ENCODE measurements around the gene NPAS2.

Gene NPAS2

DNA sequence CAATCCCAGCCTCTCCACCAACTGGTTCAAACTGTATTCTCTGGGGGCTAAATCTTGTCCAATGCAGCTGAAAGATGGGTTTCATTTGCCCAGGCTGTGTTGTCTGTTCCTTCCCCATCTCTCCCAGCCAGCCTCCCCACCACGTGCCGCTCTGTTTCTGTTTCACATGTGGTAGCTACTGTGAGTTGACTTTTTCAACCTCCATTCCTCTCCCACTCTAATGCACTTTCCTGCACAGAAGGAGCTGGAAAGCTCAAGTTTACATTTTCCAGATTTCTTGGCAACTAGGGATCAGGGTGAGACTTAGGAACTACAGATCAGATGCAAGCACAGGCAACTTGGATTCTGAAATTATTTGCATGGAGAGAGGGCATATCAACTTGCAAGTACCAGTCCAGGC lies 19.0 kb upstream of the NPAS2 start:
- no peak overlapping the region for H4K8ac ChIP-seq (ENCODE audit: low read depth, low read length)
- no peak overlapping the region for H3K4me2 ChIP-seq (ENCODE audit: low read length)
- no peak overlapping the region for H2AK5ac ChIP-seq (ENCODE audit: low read length)
- H4K5ac ChIP-seq (ENCODE audit: low read length), result no peak overlapping the region
- no peaks in the 10 kb centered on the region for H3K27me3 ChIP-seq (ENCODE audit: insufficient read depth, low read length, poor library complexity)
- H3K79me2 ChIP-seq (ENCODE audit: control insufficient read depth, insufficient read depth, low read length), result no peaks in the 10 kb centered on the region
- H3K4ac ChIP-seq (ENCODE audit: low read depth, low read length), result no peak overlapping the region
- no peak overlapping the region for H3K23ac ChIP-seq (ENCODE audit: low read length)
- no peaks in the 10 kb centered on the region for H3K36me3 ChIP-seq (ENCODE audit: control insufficient read depth, insufficient read depth, low read length)
- DNase-seq, result no peak
- no peak overlapping the region for H3K56ac ChIP-seq (ENCODE audit: low read length)
- H2BK15ac ChIP-seq (replicated peaks; ENCODE audit: low read depth), result no peak overlapping the region
- H2BK120ac ChIP-seq (ENCODE audit: low read depth, low read length), result no peak overlapping the region
- H3K79me1 ChIP-seq (ENCODE audit: low read length), result no peaks in the 10 kb centered on the region
- no peak overlapping the region for H3K4me3 ChIP-seq (ENCODE audit: low read length)
- no peaks in the 10 kb centered on the region for H3K4me1 ChIP-seq (ENCODE audit: control insufficient read depth, low read depth, low read length)
- H3K9ac ChIP-seq (ENCODE audit: low read length), result no peak overlapping the region
- no peak overlapping the region for H3K18ac ChIP-seq (ENCODE audit: low read length)
- no CpG with 5 or more reads among the region's 2 CpGs for WGBS (ENCODE audit: extremely low coverage, insufficient coverage, low lambda C conversion rate)
- no peak overlapping the region for H2BK5ac ChIP-seq (ENCODE audit: low read length)
- H3K27ac ChIP-seq (ENCODE audit: low read depth, low read length), result no peak overlapping the region

DNA sequence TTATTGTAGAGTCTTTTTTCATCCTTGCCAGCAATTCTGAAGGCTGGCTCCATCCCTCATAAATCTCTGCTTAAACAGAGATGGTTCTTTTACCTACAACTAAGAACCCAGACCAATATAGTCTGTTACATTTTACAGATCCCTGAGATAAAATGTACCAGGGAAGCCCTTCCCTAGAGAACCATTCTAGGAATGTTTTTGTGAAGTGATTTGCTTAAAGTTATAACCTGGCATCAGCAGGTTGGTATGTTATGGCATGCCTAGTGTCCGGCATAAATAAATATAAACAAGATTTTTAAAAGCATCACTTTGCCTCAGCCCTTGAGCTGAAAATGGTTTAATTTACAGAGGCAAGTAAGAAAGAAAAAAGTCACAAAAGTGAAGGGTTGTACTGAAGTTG lies 18.5 kb upstream of the NPAS2 start:
- WGBS (ENCODE audit: extremely low coverage, insufficient coverage, low lambda C conversion rate), result no CpG with 5 or more reads among the region's 1 CpG
- no peak overlapping the region for H3K4me3 ChIP-seq (ENCODE audit: low read length)
- H3K4ac ChIP-seq (ENCODE audit: low read depth, low read length), result no peak overlapping the region
- no peak overlapping the region for H4K5ac ChIP-seq (ENCODE audit: low read length)
- H3K27ac ChIP-seq (ENCODE audit: low read depth, low read length), result no peak overlapping the region
- H3K79me1 ChIP-seq (ENCODE audit: low read length), result no peaks in the 10 kb centered on the region
- H3K4me2 ChIP-seq (ENCODE audit: low read length), result no peak overlapping the region
- no peak overlapping the region for H2AK5ac ChIP-seq (ENCODE audit: low read length)
- H3K27me3 ChIP-seq (ENCODE audit: insufficient read depth, low read length, poor library complexity), result no peaks in the 10 kb centered on the region
- no peak overlapping the region for H2BK120ac ChIP-seq (ENCODE audit: low read depth, low read length)
- DNase-seq, result no peak
- no peaks in the 10 kb centered on the region for H3K79me2 ChIP-seq (ENCODE audit: control insufficient read depth, insufficient read depth, low read length)
- no peak overlapping the region for H3K18ac ChIP-seq (ENCODE audit: low read length)
- no peak overlapping the region for H3K9ac ChIP-seq (ENCODE audit: low read length)
- no peak overlapping the region for H3K56ac ChIP-seq (ENCODE audit: low read length)
- no peak overlapping the region for H2BK15ac ChIP-seq (replicated peaks; ENCODE audit: low read depth)
- no peaks in the 10 kb centered on the region for H3K4me1 ChIP-seq (ENCODE audit: control insufficient read depth, low read depth, low read length)
- H4K8ac ChIP-seq (ENCODE audit: low read depth, low read length), result no peak overlapping the region
- no peaks in the 10 kb centered on the region for H3K36me3 ChIP-seq (ENCODE audit: control insufficient read depth, insufficient read depth, low read length)
- no peak overlapping the region for H3K23ac ChIP-seq (ENCODE audit: low read length)
- no peak overlapping the region for H2BK5ac ChIP-seq (ENCODE audit: low read length)

DNA sequence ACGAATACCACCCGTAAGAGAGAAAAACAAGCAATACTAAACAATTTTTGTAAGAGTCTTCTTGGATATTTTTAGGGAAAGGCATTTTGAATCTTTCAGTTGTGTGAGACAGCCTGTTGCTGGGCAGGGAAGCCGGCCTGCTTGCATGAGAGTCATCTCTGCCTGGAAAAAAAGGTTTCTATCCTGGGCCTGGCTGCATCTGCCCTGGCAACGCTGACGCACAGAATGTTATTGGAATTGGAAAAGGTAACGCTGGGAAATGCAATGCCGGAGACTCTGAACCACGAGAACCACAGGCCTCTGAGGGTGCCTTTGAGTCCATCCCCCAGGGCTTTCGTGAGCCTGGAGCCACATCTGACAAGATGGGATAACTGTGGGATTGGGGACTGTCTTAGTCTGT lies 17.9 kb upstream of the NPAS2 start:
- H3K23ac ChIP-seq (ENCODE audit: low read length), result no peak overlapping the region
- H3K4me3 ChIP-seq (ENCODE audit: low read length), result no peak overlapping the region
- no peak overlapping the region for H3K4ac ChIP-seq (ENCODE audit: low read depth, low read length)
- no peak overlapping the region for H4K8ac ChIP-seq (ENCODE audit: low read depth, low read length)
- DNase-seq, result no peak
- no peak overlapping the region for H3K4me2 ChIP-seq (ENCODE audit: low read length)
- WGBS (ENCODE audit: extremely low coverage, insufficient coverage, low lambda C conversion rate), result no CpG with 5 or more reads among the region's 9 CpGs
- H3K18ac ChIP-seq (ENCODE audit: low read length), result no peak overlapping the region
- no peak overlapping the region for H2AK5ac ChIP-seq (ENCODE audit: low read length)
- H2BK5ac ChIP-seq (ENCODE audit: low read length), result no peak overlapping the region
- H2BK120ac ChIP-seq (ENCODE audit: low read depth, low read length), result no peak overlapping the region
- H4K5ac ChIP-seq (ENCODE audit: low read length), result no peak overlapping the region
- H3K36me3 ChIP-seq (ENCODE audit: control insufficient read depth, insufficient read depth, low read length), result no peaks in the 10 kb centered on the region
- no peaks in the 10 kb centered on the region for H3K79me1 ChIP-seq (ENCODE audit: low read length)
- no peak overlapping the region for H3K56ac ChIP-seq (ENCODE audit: low read length)
- H3K27me3 ChIP-seq (ENCODE audit: insufficient read depth, low read length, poor library complexity), result no peaks in the 10 kb centered on the region
- no peak overlapping the region for H2BK15ac ChIP-seq (replicated peaks; ENCODE audit: low read depth)
- H3K79me2 ChIP-seq (ENCODE audit: control insufficient read depth, insufficient read depth, low read length), result no peaks in the 10 kb centered on the region
- H3K27ac ChIP-seq (ENCODE audit: low read depth, low read length), result no peak overlapping the region
- H3K4me1 ChIP-seq (ENCODE audit: control insufficient read depth, low read depth, low read length), result no peaks in the 10 kb centered on the region
- no peak overlapping the region for H3K9ac ChIP-seq (ENCODE audit: low read length)

DNA sequence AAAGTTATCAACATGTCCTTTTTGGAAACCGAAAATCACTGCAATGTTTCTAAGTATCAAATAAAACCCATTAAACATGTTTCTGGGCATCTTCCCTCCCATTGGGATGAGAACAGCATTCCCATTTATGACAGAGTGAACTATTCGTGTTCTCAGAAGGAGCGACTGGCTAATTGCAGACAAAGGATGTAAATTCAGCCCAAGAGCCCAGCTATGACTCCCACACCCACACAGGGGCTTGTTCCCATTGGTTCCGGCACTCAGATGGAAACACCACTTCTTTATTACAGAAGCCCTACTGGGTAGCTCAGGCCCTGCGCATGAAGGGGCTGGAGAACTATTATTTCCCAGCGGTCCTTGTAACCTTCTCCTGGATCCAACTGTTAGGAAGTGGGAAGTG lies 16.6 kb upstream of the NPAS2 start:
- no peak overlapping the region for H3K4me2 ChIP-seq (ENCODE audit: low read length)
- no peaks in the 10 kb centered on the region for H3K79me2 ChIP-seq (ENCODE audit: control insufficient read depth, insufficient read depth, low read length)
- DNase-seq, result no peak

DNA sequence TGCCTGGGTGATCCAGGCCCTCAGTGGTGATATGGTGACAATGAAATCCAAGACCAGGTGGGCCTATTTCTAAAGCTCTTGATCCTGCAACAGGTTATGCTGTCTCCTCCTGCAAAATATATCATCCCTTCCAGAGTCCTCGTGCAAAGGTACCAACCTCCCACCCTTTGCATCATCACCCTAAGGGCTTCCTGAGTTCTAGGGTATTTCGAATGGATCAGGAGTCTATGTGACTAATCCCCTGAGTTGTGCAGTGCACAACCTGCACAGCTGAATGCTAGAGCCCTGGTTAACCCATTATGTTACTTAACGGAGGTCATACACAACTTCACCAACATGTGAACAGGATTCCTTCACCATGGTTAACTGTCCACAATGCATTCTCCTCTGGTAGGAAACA lies 13.4 kb upstream of the NPAS2 start:
- Histone ChIP-seq H3K36me3 (ENCODE audit: control insufficient read depth, insufficient read depth, low read length) (no peaks in the 10 kb centered on the region), H3K4me1 (ENCODE audit: control insufficient read depth, low read depth, low read length) (no peaks in the 10 kb centered on the region), H3K56ac (ENCODE audit: low read length) (no peak overlapping the region), H2BK5ac (ENCODE audit: low read length) (no peak overlapping the region), H3K4me2 (ENCODE audit: low read length) (no peak overlapping the region), H3K79me2 (ENCODE audit: control insufficient read depth, insufficient read depth, low read length) (no peaks in the 10 kb centered on the region), H3K18ac (ENCODE audit: low read length) (no peak overlapping the region), H2BK15ac (replicated peaks; ENCODE audit: low read depth) (no peak overlapping the region), H4K5ac (ENCODE audit: low read length) (no peak overlapping the region), H3K4me3 (ENCODE audit: low read length) (no peak overlapping the region), H2AK5ac (ENCODE audit: low read length) (no peak overlapping the region), H3K4ac (ENCODE audit: low read depth, low read length) (no peak overlapping the region), H3K27ac (ENCODE audit: low read depth, low read length) (no peak overlapping the region), H3K79me1 (ENCODE audit: low read length) (no peaks in the 10 kb centered on the region), H2BK120ac (ENCODE audit: low read depth, low read length) (no peak overlapping the region), H4K8ac (ENCODE audit: low read depth, low read length) (no peak overlapping the region), H3K9ac (ENCODE audit: low read length) (no peak overlapping the region), H3K23ac (ENCODE audit: low read length) (no peak overlapping the region), H3K27me3 (ENCODE audit: insufficient read depth, low read length, poor library complexity) (no peaks in the 10 kb centered on the region)
- WGBS (ENCODE audit: extremely low coverage, insufficient coverage, low lambda C conversion rate), result no CpG with 5 or more reads among the region's 3 CpGs
- DNase-seq, result no peak

More for the DNA sequence above, 16.6 kb upstream of the NPAS2 start:
- no peak overlapping the region for H4K8ac ChIP-seq (ENCODE audit: low read depth, low read length)
- no peak overlapping the region for H3K27ac ChIP-seq (ENCODE audit: low read depth, low read length)
- no CpG with 5 or more reads among the region's 6 CpGs for WGBS (ENCODE audit: extremely low coverage, insufficient coverage, low lambda C conversion rate)
- no peak overlapping the region for H2AK5ac ChIP-seq (ENCODE audit: low read length)
- H3K9ac ChIP-seq (ENCODE audit: low read length), result no peak overlapping the region
- H3K18ac ChIP-seq (ENCODE audit: low read length), result no peak overlapping the region
- no peak overlapping the region for H3K4ac ChIP-seq (ENCODE audit: low read depth, low read length)
- no peak overlapping the region for H2BK15ac ChIP-seq (replicated peaks; ENCODE audit: low read depth)
- H3K56ac ChIP-seq (ENCODE audit: low read length), result no peak overlapping the region
- no peaks in the 10 kb centered on the region for H3K27me3 ChIP-seq (ENCODE audit: insufficient read depth, low read length, poor library complexity)
- no peak overlapping the region for H3K23ac ChIP-seq (ENCODE audit: low read length)
- H2BK5ac ChIP-seq (ENCODE audit: low read length), result no peak overlapping the region
- H3K36me3 ChIP-seq (ENCODE audit: control insufficient read depth, insufficient read depth, low read length), result no peaks in the 10 kb centered on the region
- no peaks in the 10 kb centered on the region for H3K79me1 ChIP-seq (ENCODE audit: low read length)
- H3K4me3 ChIP-seq (ENCODE audit: low read length), result no peak overlapping the region
- H4K5ac ChIP-seq (ENCODE audit: low read length), result no peak overlapping the region
- H3K4me1 ChIP-seq (ENCODE audit: control insufficient read depth, low read depth, low read length), result no peaks in the 10 kb centered on the region
- H2BK120ac ChIP-seq (ENCODE audit: low read depth, low read length), result no peak overlapping the region

DNA sequence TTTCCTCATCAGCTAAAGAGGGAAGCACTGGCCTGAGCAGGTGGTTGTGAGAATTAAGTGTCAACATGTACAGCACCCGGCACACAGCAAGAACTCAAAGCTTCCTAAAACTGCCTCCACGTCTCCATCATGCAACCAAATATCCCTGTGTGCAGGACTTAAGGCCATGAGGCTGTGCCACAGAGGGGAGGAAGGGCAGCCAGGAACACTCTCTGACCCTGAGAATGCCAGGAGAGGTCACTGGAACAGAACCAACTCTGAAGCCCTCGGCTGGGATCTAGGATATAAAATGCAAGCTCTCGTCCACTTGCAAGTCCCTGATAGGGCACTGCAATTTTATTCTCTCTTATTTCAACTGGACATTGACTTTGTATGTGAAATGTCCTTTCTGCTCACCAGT lies 12.2 kb upstream of the NPAS2 start:
- Histone ChIP-seq H2BK120ac (ENCODE audit: low read depth, low read length) (no peak overlapping the region), H3K79me1 (ENCODE audit: low read length) (no peaks in the 10 kb centered on the region), H4K8ac (ENCODE audit: low read depth, low read length) (no peak overlapping the region), H3K4ac (ENCODE audit: low read depth, low read length) (no peak overlapping the region), H3K4me1 (ENCODE audit: control insufficient read depth, low read depth, low read length) (no peaks in the 10 kb centered on the region), H3K4me2 (ENCODE audit: low read length) (no peak overlapping the region), H3K9ac (ENCODE audit: low read length) (no peak overlapping the region), H3K56ac (ENCODE audit: low read length) (no peak overlapping the region), H3K27ac (ENCODE audit: low read depth, low read length) (no peak overlapping the region), H3K36me3 (ENCODE audit: control insufficient read depth, insufficient read depth, low read length) (no peaks in the 10 kb centered on the region), H2AK5ac (ENCODE audit: low read length) (no peak overlapping the region), H3K4me3 (ENCODE audit: low read length) (no peak overlapping the region), H3K27me3 (ENCODE audit: insufficient read depth, low read length, poor library complexity) (no peaks in the 10 kb centered on the region), H2BK15ac (replicated peaks; ENCODE audit: low read depth) (no peak overlapping the region), H3K18ac (ENCODE audit: low read length) (no peak overlapping the region), H3K79me2 (ENCODE audit: control insufficient read depth, insufficient read depth, low read length) (no peaks in the 10 kb centered on the region), H4K5ac (ENCODE audit: low read length) (no peak overlapping the region), H3K23ac (ENCODE audit: low read length) (no peak overlapping the region), H2BK5ac (ENCODE audit: low read length) (no peak overlapping the region)
- WGBS (ENCODE audit: extremely low coverage, insufficient coverage, low lambda C conversion rate), result no CpG with 5 or more reads among the region's 4 CpGs
- no peak for DNase-seq

Data from mesendoderm (in vitro differentiated cells).